ENCODE measurements around the gene KARS1. TPM values are rescaled to one million over a fixed set of nuclear protein-coding genes. Genes with fewer than 3 reads are reported as not detected.
A peak's percentile ranks its signal among the peaks of the same experiment; 100 is the strongest.
"Not testable (repeated sequence)": the region's sequence is repeated elsewhere in the genome, so short reads cannot be mapped to it uniquely, and the experiment has no call there.

The KARS1 gene
- total RNA-seq, 1 experiment from 2014 or later = 351 TPM

GRCh38 chr16:75626806-75627205 lies 20.7 kb downstream of the KARS1 start:
- no peak for DNase-seq (ENCODE audit: low read depth)

DNA sequence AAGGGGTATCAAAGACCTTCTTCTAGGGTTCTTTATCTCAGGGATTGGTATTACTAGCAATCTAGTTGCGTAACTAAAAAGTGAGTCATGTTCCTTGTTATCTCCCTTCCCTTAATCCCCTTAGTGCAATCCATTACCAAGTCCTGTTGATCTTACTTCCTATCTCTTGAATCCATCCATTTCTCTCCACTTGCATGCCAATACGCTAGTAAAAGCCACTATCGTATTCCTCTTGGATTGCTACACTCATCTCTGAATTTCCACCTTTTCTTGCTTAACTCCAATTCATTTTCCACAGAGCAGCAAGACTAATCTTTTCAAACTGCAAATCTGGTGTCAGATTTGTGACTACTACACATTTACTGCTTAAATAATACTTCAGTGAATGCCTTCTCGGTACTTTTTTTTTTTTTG lies 22.5 kb downstream of the KARS1 start:
- peak; percentile 20 for DNase-seq (ENCODE audit: low read depth)

GRCh38 chr16:75622761-75623605 lies 24.5 kb downstream of the KARS1 start, which contains the start of gene ADAT1:
Gene ADAT1 (minus strand): TSS chr16:75623281. CDS start chr16:75620799, 2,482 bp downstream.
- peak; percentile 98 for DNase-seq (ENCODE audit: low read depth)

GRCh38 chr16:75621170-75621477 lies 26.3 kb downstream of the KARS1 start:
- DNase-seq (ENCODE audit: low read depth) = peak; percentile 23

DNA sequence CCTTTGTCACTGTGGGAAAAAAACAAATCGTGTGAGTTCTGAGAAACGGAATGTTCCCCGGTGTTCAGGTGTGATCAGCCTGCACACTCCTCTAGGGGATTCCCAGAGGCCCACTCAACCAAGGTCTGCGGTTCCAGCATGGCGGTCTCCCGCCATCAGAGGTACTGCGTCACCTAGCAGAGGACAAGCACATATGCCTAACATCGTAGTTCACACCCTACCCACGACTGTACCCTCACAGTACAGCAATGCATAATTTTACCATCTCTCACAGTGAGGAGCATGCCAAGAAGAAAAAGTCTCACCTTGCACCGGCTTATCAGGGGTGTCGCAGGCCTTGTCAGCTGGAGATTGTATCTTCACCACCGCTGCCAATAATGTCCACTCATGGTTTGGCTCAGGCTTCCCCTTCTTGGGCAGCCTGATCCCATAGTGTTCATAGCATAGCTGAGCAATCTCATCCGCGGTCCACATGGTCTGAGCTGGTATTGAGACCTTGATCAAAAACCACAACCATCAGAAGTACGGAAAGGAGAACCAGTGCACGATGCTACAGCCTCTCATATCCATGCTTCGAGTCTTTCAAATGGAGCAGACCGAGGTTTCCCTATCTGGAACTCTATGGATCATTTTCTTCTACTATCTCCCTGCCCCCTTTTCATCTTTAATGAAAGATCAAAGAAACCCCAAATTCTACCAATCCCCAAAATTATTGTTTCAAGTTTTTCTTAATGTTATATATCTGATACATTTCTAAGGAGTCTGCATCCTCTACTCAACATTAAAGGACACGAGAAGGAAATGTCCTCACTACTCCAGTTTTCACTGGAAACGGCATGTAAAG lies 26.9 kb downstream of the KARS1 start:
- no peak for DNase-seq (ENCODE audit: low read depth)

DNA sequence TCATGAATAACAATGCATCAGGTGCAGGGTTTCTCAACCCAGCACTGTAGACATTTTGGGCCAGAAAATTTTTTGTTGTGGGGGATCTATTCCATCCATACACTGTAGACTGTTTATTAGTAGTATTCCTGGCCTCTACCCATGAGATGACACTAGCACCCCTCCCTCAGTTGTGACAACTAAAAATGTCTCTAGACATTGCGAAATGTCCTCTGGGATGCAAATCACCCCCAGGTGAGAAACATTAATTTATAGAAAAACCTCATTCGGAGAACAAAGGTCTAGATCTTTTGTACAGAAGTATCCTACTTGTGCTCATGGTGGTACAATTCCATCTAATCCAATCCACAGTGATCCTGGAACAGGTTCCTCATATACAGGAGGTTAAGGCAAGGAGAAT lies 28.7 kb downstream of the KARS1 start:
- no peak for DNase-seq (ENCODE audit: low read depth)

GRCh38 chr16:75617121-75617520 lies 30.3 kb downstream of the KARS1 start:
- DNase-seq (ENCODE audit: low read depth) = no peak

DNA sequence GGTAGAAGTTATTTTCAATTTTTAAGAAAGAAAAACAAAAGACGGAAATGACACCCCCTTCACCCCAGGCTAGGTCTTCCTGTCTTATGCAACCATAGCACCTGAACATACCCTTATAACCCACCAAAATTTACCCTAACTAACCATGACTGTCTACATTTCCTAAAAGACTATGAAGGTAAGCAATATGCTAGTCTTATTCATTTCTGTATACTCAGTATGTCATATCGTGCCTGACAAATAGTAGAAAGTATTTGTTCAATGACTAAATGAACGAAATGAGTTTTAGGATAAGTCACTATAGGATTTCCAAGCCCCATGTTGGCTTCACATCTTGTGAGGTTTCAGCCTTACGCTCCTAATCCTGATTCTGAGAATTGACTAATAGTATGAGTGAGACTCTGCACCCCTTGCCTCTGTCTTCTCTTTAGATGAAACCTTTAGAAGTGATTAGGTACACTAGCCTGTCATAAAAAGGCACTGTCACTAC lies 30.9 kb downstream of the KARS1 start:
- DNase-seq (ENCODE audit: low read depth) = no peak

DNA sequence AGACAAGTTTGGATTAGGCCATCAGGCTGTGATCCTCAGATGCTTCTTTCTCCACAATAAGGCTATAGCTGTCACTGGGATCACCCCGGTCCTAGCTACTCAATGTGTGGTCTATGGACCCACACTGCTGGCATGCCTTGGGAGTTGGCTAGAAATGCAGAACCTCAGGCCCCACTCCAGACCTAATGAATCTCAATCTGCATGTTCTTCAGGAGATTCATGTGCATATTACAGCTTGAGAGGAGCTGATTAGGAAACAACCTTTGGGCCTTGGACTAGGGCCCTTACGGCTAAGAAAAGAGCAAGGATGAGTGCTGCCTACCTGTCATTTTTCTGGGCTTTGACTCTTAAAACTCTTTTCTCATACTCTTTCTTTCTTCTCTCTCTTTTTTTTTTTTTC lies 31.8 kb downstream of the KARS1 start:
- no peak for DNase-seq (ENCODE audit: low read depth)

GRCh38 chr16:75614066-75614897 lies 33.2 kb downstream of the KARS1 start:
- peak; percentile 32 for DNase-seq (ENCODE audit: low read depth)

DNA sequence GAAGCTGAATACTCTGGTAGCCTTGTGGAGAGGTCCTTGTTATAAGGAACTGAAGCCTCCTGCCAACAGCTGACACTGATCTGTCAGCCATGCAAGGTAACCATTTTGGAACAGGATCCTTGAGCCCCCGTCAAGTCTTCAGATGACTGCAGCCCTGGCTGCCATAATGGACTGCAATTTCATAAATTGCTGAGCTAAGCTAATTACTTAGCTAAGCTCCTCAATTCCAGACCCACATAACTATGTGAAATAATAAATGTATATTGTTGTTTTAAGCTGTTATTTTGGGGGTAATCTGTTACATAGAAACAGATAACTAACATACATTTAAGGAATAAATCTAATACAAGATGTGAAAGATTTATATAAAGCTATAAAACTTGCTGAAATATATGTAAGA lies 41.0 kb downstream of the KARS1 start:
- DNase-seq (ENCODE audit: low read depth) = no peak

GRCh38 chr16:75603241-75603640 lies 44.2 kb downstream of the KARS1 start:
- no peak for DNase-seq (ENCODE audit: low read depth)

GRCh38 chr16:75599452-75600277 lies 47.8 kb downstream of the KARS1 start:
- no peak for DNase-seq (ENCODE audit: low read depth)

DNA sequence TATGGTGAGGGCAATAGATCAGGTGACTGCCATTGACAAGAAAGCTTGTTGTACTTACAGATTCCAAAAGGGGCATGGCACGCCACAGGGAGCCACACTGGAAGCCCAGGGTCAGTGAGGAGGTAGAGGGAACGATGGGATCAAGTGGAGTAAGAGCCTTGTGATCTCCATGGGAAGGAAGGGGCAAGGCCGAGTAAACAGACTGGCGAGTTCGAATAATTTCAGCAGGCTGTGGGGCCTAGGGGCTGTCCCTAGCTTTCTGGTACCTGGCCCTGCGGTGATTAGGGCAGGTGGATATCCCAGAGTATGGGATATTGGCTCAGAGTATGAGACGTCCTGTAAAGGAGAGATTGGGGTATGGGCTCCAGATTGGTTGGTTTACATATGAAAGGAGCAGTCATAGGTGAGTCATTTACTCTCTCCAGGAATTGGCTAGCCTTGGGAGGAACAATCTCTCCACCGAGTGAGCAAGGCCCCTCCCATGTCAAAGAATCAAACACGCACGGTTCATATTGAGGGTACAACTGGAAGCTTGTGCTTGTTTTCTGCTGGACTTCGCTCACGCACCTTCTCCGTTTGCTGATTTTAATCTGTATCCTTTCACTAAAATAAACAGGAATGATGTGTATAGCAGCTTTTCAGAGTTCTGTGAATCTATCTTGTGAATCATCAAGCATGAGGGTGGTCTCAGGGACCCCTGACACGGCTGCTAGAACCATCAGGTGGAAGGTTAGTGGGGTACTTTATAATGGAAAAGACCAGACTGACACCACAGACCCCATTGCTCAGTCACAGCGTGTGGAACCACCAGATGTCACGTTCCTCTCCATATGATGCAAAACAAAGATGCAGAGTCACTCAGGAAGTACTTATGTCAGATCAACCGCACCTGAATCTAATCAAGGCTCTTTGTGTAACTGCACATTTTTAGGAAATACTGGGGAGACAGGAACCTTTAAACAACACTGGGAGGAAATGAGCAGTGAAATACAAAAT lies 53.3 kb downstream of the KARS1 start:
- peak; percentile 78 for DNase-seq (ENCODE audit: low read depth)

DNA sequence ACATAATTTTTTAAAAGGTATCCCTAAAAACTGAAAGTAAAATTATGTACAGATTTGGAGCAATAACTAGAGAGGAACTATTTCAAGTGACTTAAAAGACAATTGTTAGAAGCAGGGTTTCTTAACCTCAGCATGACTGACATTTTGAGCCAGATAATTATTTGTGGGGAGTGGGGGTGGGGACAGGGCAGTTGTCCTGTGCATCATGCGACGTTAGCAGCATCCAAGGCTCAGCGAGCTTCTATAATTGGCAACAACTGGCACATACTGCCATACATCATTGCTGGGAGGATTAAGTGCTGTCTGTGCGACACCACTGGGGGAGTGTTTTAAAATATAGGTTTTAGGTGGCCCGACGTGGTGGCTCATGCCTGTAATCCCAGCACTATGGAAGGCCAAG lies 54.2 kb downstream of the KARS1 start:
- DNase-seq (ENCODE audit: low read depth) = no peak

DNA sequence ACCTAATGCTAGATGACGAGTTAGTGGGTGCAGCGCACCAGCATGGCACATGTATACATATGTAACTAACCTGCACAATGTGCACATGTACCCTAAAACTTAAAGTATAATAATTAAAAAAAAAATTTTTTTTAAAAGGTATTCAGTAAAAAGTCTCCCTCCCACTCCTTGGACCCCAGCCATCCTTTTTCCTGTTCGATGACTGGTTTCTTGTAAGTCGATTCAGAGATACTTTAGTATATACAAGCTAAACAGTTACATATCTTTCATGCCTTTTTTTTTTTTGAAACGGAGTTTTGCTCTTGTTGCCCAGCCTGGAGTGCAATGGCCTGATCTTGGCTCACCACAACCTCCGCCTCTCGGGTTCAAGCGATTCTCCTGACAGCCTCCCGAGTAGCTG lies 55.5 kb downstream of the KARS1 start:
- not testable (repeated sequence) for DNase-seq (ENCODE audit: low read depth)

DNA sequence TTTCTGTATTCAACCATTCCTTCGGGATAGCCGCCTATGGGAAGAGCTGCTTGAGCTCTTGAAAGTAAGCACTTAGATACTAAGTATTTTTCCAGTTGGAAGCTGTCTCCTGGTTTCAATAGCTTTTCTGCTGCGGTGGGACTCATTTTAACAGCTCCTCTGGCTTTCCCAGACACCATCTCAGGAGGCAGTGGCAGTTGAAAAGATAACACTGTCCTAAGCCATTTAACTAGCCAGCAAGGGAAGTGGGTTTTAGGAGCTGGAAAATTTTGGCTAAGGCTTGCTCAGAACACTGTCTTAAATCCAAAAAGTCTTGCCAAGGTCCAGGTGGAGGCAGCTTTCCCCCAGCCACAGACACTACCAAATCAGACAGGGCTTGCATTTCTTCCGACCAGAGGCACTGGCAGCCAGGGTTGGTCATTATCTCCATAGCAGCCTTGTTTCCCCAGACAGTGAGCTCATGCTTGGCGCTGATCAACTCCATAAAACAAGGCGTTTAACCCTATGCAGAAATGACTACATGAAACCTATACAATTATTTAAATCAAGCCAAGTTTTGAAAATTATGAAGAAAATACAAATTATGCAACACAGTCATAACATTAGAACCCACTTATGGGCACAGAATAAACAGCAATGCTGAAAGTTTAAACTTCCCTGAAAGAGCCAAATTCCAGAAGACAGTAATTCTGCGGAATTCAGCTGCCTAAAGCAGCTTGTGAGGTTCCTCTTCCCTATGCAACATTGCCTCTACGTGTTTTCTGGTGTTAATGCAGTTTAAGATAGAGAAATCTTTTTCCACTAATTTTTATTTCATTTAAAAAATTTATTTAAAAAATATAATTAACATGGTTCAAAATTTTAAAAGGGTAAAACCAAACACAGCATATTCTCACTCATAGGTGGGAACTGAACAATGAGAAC lies 56.3 kb downstream of the KARS1 start:
- DNase-seq (ENCODE audit: low read depth) = no peak

GRCh38 chr16:75589306-75589705 lies 58.2 kb downstream of the KARS1 start:
- no peak for DNase-seq (ENCODE audit: low read depth)
